Thoracic aorta (tissue), 2 donors: Measurements from ENCODE around the gene POLR2H. TPM values are rescaled to one million over a fixed set of nuclear protein-coding genes. Genes with fewer than 3 reads are reported as not detected.
"Not testable (repeated sequence)": the region's sequence is repeated elsewhere in the genome, so short reads cannot be mapped to it uniquely, and the experiment has no call there.

Source experiments
- ATAC-seq: fragments of 150-250 bp; one replicate; pipeline ENCODE4 v1.8.0; 2017; ENCODE audit warnings: low read depth; ENCODE audit not compliant: insufficient number of reproducible peaks, low FRiP score
- DNase-seq: peaks from one replicate; pipeline ENCODE4 v3.0.0-alpha.2; 2020; ENCODE audit warnings: low spot score
- H3K27ac ChIP-seq, 2 donors: fragments of 200-600 bp; sonication (generic); 1 replicate in 1 of 2; 2 replicates in 1 of 2; pipeline ENCODE4 v1.5.1; 2016; ENCODE audit warnings: mild to moderate bottlenecking in 2 of 2, moderate library complexity in 2 of 2
- H3K27me3 ChIP-seq: fragments of 200-600 bp; sonication (generic); replicated peaks from 2 replicates; pipeline ENCODE4 v1.6.0; 2016; ENCODE audit warnings: mild to moderate bottlenecking; ENCODE audit not compliant: insufficient read depth
- H3K36me3 ChIP-seq: fragments of 200-600 bp; sonication (generic); one replicate; pipeline ENCODE4 v1.5.1; 2016
- H3K4me1 ChIP-seq, 2 donors: fragments of 200-600 bp; sonication (generic); 1 replicate in 1 of 2; 2 replicates in 1 of 2; pipeline versions ENCODE4 v1.5.1 to v1.6.0; 2016; ENCODE audit warnings: low read depth in 2 of 2, mild to moderate bottlenecking in 1 of 2; ENCODE audit not compliant: control insufficient read depth in 1 of 2
- H3K4me3 ChIP-seq: fragments of 200-600 bp; sonication (generic); 2 replicates; pipeline ENCODE4 v1.5.1; 2016; ENCODE audit warnings: mild to moderate bottlenecking
- H3K9me3 ChIP-seq: fragments of 200-600 bp; sonication (generic); 2 replicates; pipeline ENCODE4 v1.5.1; 2016
- total RNA-seq, 2 donors: library from RNA; depleted of rRNA; stranded (reverse); fragments of >200 nt; gene quantifications; one replicate each; pipeline versions ENCODE4 v1.1.0 to v1.2.3, GENCODE V29; 2016
- TF ChIP-seq, protein P1 (sequence below): fragments of 200-600 bp; sonication (generic); IDR thresholded peaks from one replicate; pipeline ENCODE4 v1.5.1; 2019; ENCODE audit warnings: antibody characterized with exemption

POLR2H gene
- total RNA-seq, 2 donors from 2014 or later, result 49.5 to 53.7 TPM

DNA sequence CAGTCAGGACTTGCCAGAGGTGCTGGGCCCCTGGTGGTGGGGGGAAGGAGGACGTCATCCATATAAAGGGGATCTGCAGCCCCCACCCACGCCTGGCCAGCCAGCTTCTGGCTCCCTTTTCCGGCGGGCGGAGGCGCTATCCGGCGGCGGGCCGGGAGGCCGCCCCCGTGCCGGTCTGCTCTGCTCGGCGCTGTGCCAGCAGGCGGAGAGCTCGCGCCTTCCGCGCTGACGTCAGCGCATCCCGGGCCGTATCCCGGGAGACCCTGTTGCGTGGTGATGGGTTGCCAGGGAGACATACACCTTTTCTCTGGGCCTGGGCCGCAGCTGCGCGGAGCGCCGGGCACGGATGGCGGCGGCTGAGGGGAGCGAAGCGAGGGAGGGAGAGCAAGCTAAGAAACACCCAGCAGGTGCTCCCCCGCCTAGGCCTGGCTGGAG lies 23.0 kb upstream of the POLR2H start:
- peaks cover 16 to 40% of the 10 kb centered on the region in 2 donors for H3K4me1 ChIP-seq
- peak overlapping the region; percentile 93 for H3K4me3 ChIP-seq
- peak overlapping the region; percentile 92 to 94 for H3K27ac ChIP-seq
- peak; percentile 21 for ATAC-seq
- TF ChIP-seq, protein P1, sequence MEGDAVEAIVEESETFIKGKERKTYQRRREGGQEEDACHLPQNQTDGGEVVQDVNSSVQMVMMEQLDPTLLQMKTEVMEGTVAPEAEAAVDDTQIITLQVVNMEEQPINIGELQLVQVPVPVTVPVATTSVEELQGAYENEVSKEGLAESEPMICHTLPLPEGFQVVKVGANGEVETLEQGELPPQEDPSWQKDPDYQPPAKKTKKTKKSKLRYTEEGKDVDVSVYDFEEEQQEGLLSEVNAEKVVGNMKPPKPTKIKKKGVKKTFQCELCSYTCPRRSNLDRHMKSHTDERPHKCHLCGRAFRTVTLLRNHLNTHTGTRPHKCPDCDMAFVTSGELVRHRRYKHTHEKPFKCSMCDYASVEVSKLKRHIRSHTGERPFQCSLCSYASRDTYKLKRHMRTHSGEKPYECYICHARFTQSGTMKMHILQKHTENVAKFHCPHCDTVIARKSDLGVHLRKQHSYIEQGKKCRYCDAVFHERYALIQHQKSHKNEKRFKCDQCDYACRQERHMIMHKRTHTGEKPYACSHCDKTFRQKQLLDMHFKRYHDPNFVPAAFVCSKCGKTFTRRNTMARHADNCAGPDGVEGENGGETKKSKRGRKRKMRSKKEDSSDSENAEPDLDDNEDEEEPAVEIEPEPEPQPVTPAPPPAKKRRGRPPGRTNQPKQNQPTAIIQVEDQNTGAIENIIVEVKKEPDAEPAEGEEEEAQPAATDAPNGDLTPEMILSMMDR, result peak; percentile 44
- no peaks in the 10 kb centered on the region for H3K9me3 ChIP-seq
- no peaks in the 10 kb centered on the region for H3K27me3 ChIP-seq
- H3K36me3 ChIP-seq, result peaks cover 25% of the 10 kb centered on the region
- peak; percentile 60 for DNase-seq

- no peak for ATAC-seq
- Histone ChIP-seq H3K4me1 (peaks cover 16 to 40% of the 10 kb centered on the region in 2 donors), H3K36me3 (peaks cover 23% of the 10 kb centered on the region), H3K9me3 (no peaks in the 10 kb centered on the region), H3K27me3 (no peaks in the 10 kb centered on the region), H3K27ac (peak overlapping the region; percentile 92 to 94), H3K4me3 (peak overlapping the region; percentile 93)
- TF ChIP-seq, protein P1, result no peak
- DNase-seq, result no peak
Measured at GRCh38 chr3:184339001-184339400, 22.5 kb upstream of the POLR2H start.

GRCh38 chr3:184339451-184340135 lies 21.9 kb upstream of the POLR2H start:
- Histone ChIP-seq H3K27ac (peak overlapping the region in 1 of 2 donors; percentile 94), H3K4me1 (peaks cover 16 to 40% of the 10 kb centered on the region in 2 donors), H3K4me3 (peak overlapping the region; percentile 93), H3K36me3 (peaks cover 27% of the 10 kb centered on the region)
- H3K27me3 ChIP-seq, DNase-seq, ATAC-seq, H3K9me3 ChIP-seq: not testable (repeated sequence)

- DNase-seq (no peak), ATAC-seq (no peak)
- peaks cover 31% of the 10 kb centered on the region for H3K36me3 ChIP-seq
- H3K4me1 ChIP-seq, result peaks cover 16 to 28% of the 10 kb centered on the region in 2 donors
- TF ChIP-seq, protein P1, result no peak
- no peaks in the 10 kb centered on the region for H3K27me3 ChIP-seq
- H3K4me3 ChIP-seq, result no peak overlapping the region
- no peak overlapping the region for H3K27ac ChIP-seq
- no peaks in the 10 kb centered on the region for H3K9me3 ChIP-seq
Measured at GRCh38 chr3:184341925-184342324, 19.6 kb upstream of the POLR2H start.

DNA sequence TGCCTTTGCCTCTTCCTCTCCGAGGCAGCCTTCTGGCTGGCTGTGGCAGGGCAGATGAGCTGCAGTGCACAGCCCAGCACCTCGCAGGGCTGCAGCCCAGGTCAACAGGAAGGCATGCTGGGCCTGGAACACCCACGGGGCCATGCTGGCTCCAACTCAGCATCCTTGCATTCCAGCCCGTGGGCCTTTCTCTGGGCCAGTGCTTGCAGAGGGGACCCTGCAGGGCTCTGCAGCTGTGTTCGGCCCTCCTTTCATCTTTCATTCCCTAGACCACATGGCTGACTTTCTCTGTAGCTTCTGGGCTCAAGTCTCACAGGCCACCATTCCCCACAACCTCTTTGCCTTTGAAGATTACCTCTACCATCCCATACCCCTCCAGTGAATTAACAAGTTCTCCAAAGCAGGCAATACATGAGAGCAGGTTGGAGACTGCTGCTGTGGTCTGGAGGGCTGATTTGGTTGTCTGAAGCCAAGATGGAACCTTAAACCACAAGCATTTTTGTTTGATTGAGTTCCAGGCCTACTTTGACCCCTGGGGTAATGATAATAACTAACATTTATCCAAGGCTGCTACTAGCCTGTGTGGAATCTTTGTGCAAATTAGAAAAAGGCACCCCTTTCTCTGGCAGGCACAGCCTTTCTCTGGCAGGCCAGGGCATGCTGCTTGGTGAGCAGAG lies 18.2 kb upstream of the POLR2H start:
- Histone ChIP-seq H3K27me3 (no peaks in the 10 kb centered on the region), H3K9me3 (no peaks in the 10 kb centered on the region), H3K4me3 (no peak overlapping the region), H3K4me1 (peaks cover 5 to 16% of the 10 kb centered on the region in 2 donors), H3K36me3 (peaks cover 31% of the 10 kb centered on the region), H3K27ac (no peak overlapping the region)
- TF ChIP-seq, protein P1, result no peak
- no peak for ATAC-seq
- DNase-seq, result no peak
